Uterus (tissue), 4 donors: ENCODE results near the gene GRWD1. TPM values are rescaled to one million over a fixed set of nuclear protein-coding genes. Genes with fewer than 3 reads are reported as not detected.
A peak's percentile ranks its signal among the peaks of the same experiment; 100 is the strongest.

ENCODE experiments used
- DNase-seq, 2 donors: peaks; one replicate each; pipeline ENCODE4 v3.0.0-alpha.2; 2019 to 2020
- H3K27ac ChIP-seq, 2 donors: fragments of 200-600 bp; sonication (generic); 1 replicate in 1 of 2; 2 replicates in 1 of 2; pipeline ENCODE4 v1.5.1; 2016 to 2018
- H3K27me3 ChIP-seq, 2 donors: fragments of 200-600 bp; sonication (generic); one replicate each; pipeline ENCODE4 v1.5.1; 2018 to 2019; ENCODE audit warnings: control low read depth in 1 of 2
- H3K36me3 ChIP-seq, 2 donors: fragments of 200-600 bp; sonication (generic); one replicate each; pipeline ENCODE4 v1.5.1; 2019; ENCODE audit warnings: control low read depth in 1 of 2
- H3K4me1 ChIP-seq, 2 donors: fragments of 200-600 bp; sonication (generic); one replicate each; pipeline ENCODE4 v1.5.1; 2018 to 2019; ENCODE audit warnings: control low read depth in 1 of 2
- H3K4me3 ChIP-seq, 2 donors: fragments of 200-600 bp; sonication (generic); 1 replicate in 1 of 2; 2 replicates in 1 of 2; pipeline ENCODE4 v1.5.1; 2018 to 2019; ENCODE audit warnings: mild to moderate bottlenecking in 1 of 2
- H3K9me3 ChIP-seq, 2 donors: fragments of 200-600 bp; sonication (generic); one replicate each; pipeline ENCODE4 v1.5.1; 2019; ENCODE audit warnings: control low read depth in 1 of 2
- POLR2A ChIP-seq, 2 donors: fragments of 450-650 bp; IDR thresholded peaks; one replicate each; pipeline ENCODE4 v1.6.1; 2016; ENCODE audit warnings: antibody characterized with exemption in 2 of 2, mild to moderate bottlenecking in 1 of 2, moderate library complexity in 1 of 2
- intact Hi-C: fragments of 100-400 bp; cut with DNase I; formaldehyde crosslinking; loops from one replicate; pipeline ENCODE4 v1.15.1; 2023; ENCODE audit warnings: low total_unique reads
- total RNA-seq, 4 donors: library from RNA; depleted of rRNA in 3 of 4; stranded (reverse); fragments of >200 nt in 3 of 4; gene quantifications; one replicate each; pipeline versions ENCODE4 v1.1.0 to v1.2.4, GENCODE V29; 2014 to 2023
- TF ChIP-seq, protein P1 (sequence below), 4 experiments: fragments of 200-600 bp in 2 of 4; fragments of 450-650 bp in 2 of 4; sonication (generic) in 2 of 4; IDR thresholded peaks; one replicate each; pipeline ENCODE4 v1.5.1; 2016 to 2019; ENCODE audit warnings: antibody characterized with exemption in 4 of 4, mild to moderate bottlenecking in 2 of 4, moderate library complexity in 1 of 4
- donor health status: DM: yes; HTN: yes; CAD: no.

Gene GRWD1
- total RNA-seq, 4 donors from 2014 or later, result 7.7 to 33.8 (median 21.3) TPM

DNA sequence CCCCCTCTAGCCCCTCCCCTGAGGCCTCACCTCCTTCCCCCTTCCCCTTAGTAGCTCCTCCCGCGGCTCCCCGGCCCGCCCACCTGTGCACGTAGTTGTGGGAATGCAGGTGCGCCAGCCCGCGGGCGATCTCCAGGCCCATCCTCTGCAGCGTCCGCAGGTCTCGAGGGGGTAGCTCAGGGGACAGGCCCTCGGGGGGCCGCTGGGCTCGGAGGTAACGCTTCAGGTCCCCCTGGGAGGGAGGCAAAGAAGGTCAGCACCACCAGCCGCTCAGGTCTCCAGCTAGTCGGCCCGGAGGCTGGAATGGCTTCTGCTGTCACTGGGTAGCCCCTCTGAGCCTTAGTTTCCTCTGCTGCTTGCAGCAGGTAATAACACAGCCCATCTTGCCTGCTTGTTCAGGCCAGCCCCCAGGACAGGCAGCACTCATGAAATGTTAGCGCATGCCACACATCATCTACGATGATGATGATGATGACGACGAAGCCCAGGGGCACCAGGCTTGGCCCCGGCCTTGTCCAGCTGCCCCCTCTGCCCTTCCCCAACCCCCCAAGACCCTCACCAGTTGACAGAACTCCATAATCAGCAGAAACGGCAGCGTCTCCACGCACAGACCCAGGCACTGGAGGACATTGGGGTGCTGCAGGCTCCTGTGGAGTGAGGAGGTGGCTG lies 56.7 kb downstream of the GRWD1 start:
- intact Hi-C loops, result no loop called here
- peak in 1 of 2 donors; percentile 12 for TF ChIP-seq POLR2A (IDR thresholded peaks at IDR 0.05)
- TF ChIP-seq, protein P1, sequence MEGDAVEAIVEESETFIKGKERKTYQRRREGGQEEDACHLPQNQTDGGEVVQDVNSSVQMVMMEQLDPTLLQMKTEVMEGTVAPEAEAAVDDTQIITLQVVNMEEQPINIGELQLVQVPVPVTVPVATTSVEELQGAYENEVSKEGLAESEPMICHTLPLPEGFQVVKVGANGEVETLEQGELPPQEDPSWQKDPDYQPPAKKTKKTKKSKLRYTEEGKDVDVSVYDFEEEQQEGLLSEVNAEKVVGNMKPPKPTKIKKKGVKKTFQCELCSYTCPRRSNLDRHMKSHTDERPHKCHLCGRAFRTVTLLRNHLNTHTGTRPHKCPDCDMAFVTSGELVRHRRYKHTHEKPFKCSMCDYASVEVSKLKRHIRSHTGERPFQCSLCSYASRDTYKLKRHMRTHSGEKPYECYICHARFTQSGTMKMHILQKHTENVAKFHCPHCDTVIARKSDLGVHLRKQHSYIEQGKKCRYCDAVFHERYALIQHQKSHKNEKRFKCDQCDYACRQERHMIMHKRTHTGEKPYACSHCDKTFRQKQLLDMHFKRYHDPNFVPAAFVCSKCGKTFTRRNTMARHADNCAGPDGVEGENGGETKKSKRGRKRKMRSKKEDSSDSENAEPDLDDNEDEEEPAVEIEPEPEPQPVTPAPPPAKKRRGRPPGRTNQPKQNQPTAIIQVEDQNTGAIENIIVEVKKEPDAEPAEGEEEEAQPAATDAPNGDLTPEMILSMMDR (IDR thresholded peaks at IDR 0.05), result no peak
- Histone ChIP-seq H3K27ac (no peak overlapping the region), H3K27me3 (peaks cover 12 to 25% of the 10 kb centered on the region in 2 donors), H3K4me3 (no peak overlapping the region), H3K4me1 (no peaks in the 10 kb centered on the region), H3K9me3 (no peaks in the 10 kb centered on the region), H3K36me3 (no peaks in the 10 kb centered on the region)
- DNase-seq, result peak in 1 of 2 donors; percentile 21

DNA sequence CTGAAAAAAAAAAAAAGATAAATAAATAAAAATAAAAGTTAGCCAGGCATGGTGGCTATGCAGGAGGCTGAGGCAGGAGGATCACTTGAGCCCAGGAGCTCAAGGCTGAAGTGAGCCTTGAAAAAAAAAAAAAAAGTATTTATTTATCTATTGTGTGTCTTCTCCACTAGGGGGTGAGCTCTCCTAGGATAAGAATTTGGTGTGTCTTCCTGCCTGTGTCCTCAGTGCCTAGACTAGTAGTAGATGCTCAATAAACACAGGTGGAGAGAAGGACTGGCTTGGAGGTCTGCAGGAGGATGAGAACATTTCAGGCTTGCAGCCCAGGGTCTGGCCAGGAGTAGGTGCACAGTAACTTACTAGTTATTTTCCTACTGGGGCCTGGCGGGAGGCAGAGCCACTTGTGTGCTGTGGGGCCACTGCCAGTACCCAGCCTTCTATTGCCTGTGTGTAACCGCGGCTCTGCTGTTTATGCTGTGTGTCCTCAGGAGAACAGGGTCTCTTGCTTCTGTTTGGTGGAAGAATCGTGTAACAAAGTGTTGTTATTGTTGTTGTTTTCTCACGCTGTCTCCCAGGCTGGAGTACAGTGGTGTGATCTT lies 60.5 kb downstream of the GRWD1 start:
- Histone ChIP-seq H3K9me3 (no peaks in the 10 kb centered on the region), H3K27ac (no peak overlapping the region), H3K36me3 (no peaks in the 10 kb centered on the region), H3K4me1 (no peaks in the 10 kb centered on the region), H3K27me3 (peaks cover 2 to 6% of the 10 kb centered on the region in 2 donors), H3K4me3 (no peak overlapping the region)
- intact Hi-C loops, result no loop called here
- TF ChIP-seq, protein P1 (IDR thresholded peaks at IDR 0.05), result peak; percentile 13 to 45 (median 25)
- TF ChIP-seq POLR2A (IDR thresholded peaks at IDR 0.05), result no peak
- no peak for DNase-seq

Other genes starting within 250 kb of the GRWD1 start
- gene CARD8, start 190.1 kb upstream of the GRWD1 start, total RNA-seq, result 10 to 100 TPM; 18.8 to 80.2 (median 53.0) TPM
- 10 to 100 TPM in 1 of 4 donors, 1 to 10 TPM in 1, under 1 TPM in 1, not detected in 1; under 0.01 to 15.3 (median 2.0) TPM for gene ZNF114, start 175.9 kb upstream of the GRWD1 start, total RNA-seq
- gene EMP3, start 120.4 kb upstream of the GRWD1 start, total RNA-seq, result 100 to 1,000 TPM in 1 of 4 donors, 10 to 100 TPM in 3; 23.8 to 147 (median 45.2) TPM
- 1 to 10 TPM in 3 of 4 donors, under 1 TPM in 1; 0.88 to 6.7 (median 5.8) TPM for gene TMEM143, start 82.0 kb upstream of the GRWD1 start, total RNA-seq
- not detected for gene SYNGR4, start 81.6 kb upstream of the GRWD1 start, total RNA-seq
- gene KDELR1, start 54.4 kb upstream of the GRWD1 start, total RNA-seq, result 100 to 1,000 TPM in 2 of 4 donors, 10 to 100 TPM in 2; 58.5 to 137 (median 89.3) TPM
- 1 to 10 TPM in 1 of 4 donors, under 1 TPM in 2, not detected in 1; under 0.01 to 2.4 (median 0.21) TPM for gene GRIN2D, start 52.3 kb upstream of the GRWD1 start, total RNA-seq
- gene KCNJ14, start 9.6 kb downstream of the GRWD1 start, total RNA-seq, result 1 to 10 TPM in 2 of 4 donors, under 1 TPM in 1, not detected in 1; 0.29 to 2.2 (median 1.2) TPM
- gene CYTH2, start 23.4 kb downstream of the GRWD1 start, total RNA-seq, result 10 to 100 TPM in 3 of 4 donors, 1 to 10 TPM in 1; 7.2 to 70.3 (median 36.5) TPM
- under 1 TPM in 2 of 4 donors, not detected in 2; 0.28 to 0.52 TPM for gene LMTK3, start 65.9 kb downstream of the GRWD1 start, total RNA-seq
- gene SULT2B1, start 106.2 kb downstream of the GRWD1 start, total RNA-seq, result under 1 TPM in 1 of 4 donors, not detected in 3; 0.41 TPM
- gene SPACA4, start 160.8 kb downstream of the GRWD1 start, total RNA-seq, result not detected
- gene FAM83E, start 169.1 kb downstream of the GRWD1 start, total RNA-seq, result 1 to 10 TPM in 2 of 4 donors, not detected in 2; 1.8 TPM
- gene RPL18, start 173.2 kb downstream of the GRWD1 start, total RNA-seq, result 1,000 to 10,000 TPM; 1,515 to 5,795 (median 3,195) TPM
- gene SPHK2, start 173.5 kb downstream of the GRWD1 start, total RNA-seq, result 10 to 100 TPM; 10.0 to 27.2 (median 21.7) TPM
- gene DBP, start 191.4 kb downstream of the GRWD1 start, total RNA-seq, result 10 to 100 TPM in 2 of 4 donors, 1 to 10 TPM in 1, not detected in 1; 3.1 to 29.8 (median 11.3) TPM
- 10 to 100 TPM in 2 of 4 donors, under 1 TPM in 2; 0.51 to 55.1 (median 8.1) TPM for gene CA11, start 200.2 kb downstream of the GRWD1 start, total RNA-seq
- gene NTN5, start 227.0 kb downstream of the GRWD1 start, total RNA-seq, result 1 to 10 TPM in 2 of 4 donors, not detected in 2; 1.1 to 4.1 TPM
- gene FUT2, start 250.0 kb downstream of the GRWD1 start, total RNA-seq, result 1 to 10 TPM in 1 of 4 donors, not detected in 3; 1.0 TPM